Activated naive CD4-positive, alpha-beta T cell treated with anti-CD3 and anti-CD28 coated beads for 36 hours (primary cell): ENCODE measurements around the gene PPFIBP1. TPM values are rescaled to one million over a fixed set of nuclear protein-coding genes. Genes with fewer than 3 reads are reported as not detected.

ENCODE experiments used
- CTCF ChIA-PET: fragments of 350-600 bp; sonication (Branson Sonifier 250); formaldehyde crosslinking; loops from one replicate; lab custom pipeline; 2021; ENCODE audit warnings: antibody characterized with exemption; lab: Charles Lee
- DNase-seq: peaks from one replicate; pipeline ENCODE4 v3.0.0-alpha.2; 2020
- H3K27ac Mint-ChIP-seq: one replicate; pipeline ENCODE4 v1.8.0; 2021; ENCODE audit warnings: mild to moderate bottlenecking, mixed read lengths
- H3K27me3 Mint-ChIP-seq: one replicate; pipeline ENCODE4 v1.8.0; 2021; ENCODE audit warnings: low read depth, mixed read lengths
- H3K36me3 Mint-ChIP-seq: one replicate; pipeline ENCODE4 v1.8.0; 2021; ENCODE audit warnings: low read depth, mixed read lengths
- H3K4me1 Mint-ChIP-seq: one replicate; pipeline ENCODE4 v1.8.0; 2021; ENCODE audit warnings: low read depth, mixed read lengths
- H3K4me3 Mint-ChIP-seq: one replicate; pipeline ENCODE4 v1.8.0; 2021; ENCODE audit warnings: mild to moderate bottlenecking, moderate library complexity, mixed read lengths
- H3K9me3 Mint-ChIP-seq: one replicate; pipeline ENCODE4 v1.8.0; 2021; ENCODE audit warnings: mixed read lengths
- intact Hi-C: fragments of 100-400 bp; cut with micrococcal nuclease; formaldehyde crosslinking; loops from one replicate; pipeline ENCODE4 v1.15.1; 2023
- total RNA-seq, 2 experiments: library from RNA; stranded (reverse); gene quantifications; one replicate each; pipeline ENCODE4 v1.2.3, GENCODE V29; 2021

Gene PPFIBP1
- total RNA-seq: 10 to 100 TPM; 43.4 to 43.6 TPM

DNA sequence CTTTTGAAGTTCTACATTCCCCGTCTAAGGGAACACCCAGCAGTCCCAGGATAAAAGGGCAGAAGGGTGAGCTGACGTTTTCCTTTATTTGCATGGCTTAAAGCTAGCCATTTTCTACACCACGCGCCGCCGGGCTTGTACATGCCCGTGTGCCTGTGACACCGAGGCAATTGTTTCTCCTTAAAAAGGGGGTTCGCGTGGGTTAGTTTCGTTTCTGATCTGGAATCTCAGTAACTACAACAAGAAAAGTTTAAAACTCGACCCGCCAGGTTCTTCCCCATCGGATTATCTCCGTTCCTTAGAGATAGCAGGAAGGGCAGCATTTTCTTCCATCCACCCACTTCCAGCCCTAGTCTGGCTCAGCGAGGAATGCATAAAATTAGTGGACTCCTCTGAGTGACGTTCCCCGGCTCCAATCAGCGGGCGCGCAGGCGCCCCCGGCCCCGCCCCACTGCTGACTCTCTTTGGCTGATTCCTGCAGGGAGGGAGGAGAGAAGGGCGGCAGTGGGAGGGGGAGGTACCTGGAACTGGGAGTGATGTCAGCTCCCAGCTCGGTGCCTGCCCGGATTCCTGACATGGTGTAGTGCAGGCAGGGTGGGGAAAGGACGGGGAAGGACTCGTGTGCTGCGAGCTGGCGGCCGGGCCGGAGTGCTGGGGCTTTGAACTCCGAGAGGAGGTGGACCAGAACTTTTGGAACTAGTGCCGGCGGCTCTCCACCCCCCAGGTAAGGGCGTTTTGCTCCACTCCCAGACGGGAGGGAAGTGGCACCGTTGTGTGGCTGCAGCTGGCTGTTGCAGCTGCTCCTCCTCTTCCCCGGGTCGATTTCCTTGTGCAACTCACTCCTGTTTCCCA lies at the start of gene PPFIBP1:
Gene PPFIBP1 (plus strand): TSS at position 565 of the 852 bp plus-strand sequence. CDS start 109,191 bp downstream, outside the sequence.
- intact Hi-C loops: loop anchor here (1.0 to 5.0 kb wide), 9 partner anchors 10 to 282 kb away; partner anchors contain the start of genes MRPS35 and STK38L
- DNase-seq: peak; percentile 99

DNA sequence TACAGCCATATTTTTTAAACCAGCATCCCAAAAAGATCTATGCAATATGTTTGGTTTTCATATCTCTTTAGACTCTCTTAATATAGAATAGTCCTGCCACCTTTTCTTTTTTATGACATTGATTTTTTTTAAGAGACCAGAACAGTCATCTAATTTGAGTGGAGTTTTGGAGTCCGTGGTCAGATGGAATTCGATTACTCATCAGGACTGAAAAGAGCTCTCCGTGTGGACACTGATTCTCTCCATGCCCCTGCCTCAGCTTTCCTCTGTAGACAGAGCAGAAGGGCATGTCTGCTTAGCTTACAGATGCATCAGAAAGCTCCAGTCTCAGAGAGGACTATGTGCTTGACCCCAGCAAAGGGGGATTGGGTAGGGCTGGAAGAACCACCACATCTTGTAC lies 49.7 kb upstream of the PPFIBP1 start:
- DNase-seq: no peak
- Mint-ChIP-seq H3K27ac (no peak overlapping the region), H3K9me3 (peaks cover 24% of the 10 kb centered on the region), H3K4me3 (no peak overlapping the region), H3K27me3 (no peaks in the 10 kb centered on the region), H3K36me3 (peaks cover 7% of the 10 kb centered on the region), H3K4me1 (peaks cover 15% of the 10 kb centered on the region)
- CTCF ChIA-PET: no interaction called here
- intact Hi-C loops: no loop called here

More for the DNA sequence above, at the start of gene PPFIBP1:
- Mint-ChIP-seq H3K4me1 (peaks cover 24% of the 10 kb centered on the region), H3K36me3 (no peaks in the 10 kb centered on the region), H3K27me3 (peaks cover 1% of the 10 kb centered on the region), H3K4me3 (peak within 1 kb of the TSS; percentile 94), H3K9me3 (no peaks in the 10 kb centered on the region), H3K27ac (peak within 1 kb of the TSS; percentile 85)
- CTCF ChIA-PET: interaction anchor here (0.7 to 2.0 kb wide), 8 partner anchors 10 to 815 kb away, joined by 3 to 10 read pairs (median 3); no protein-coding TSS in a partner anchor

DNA sequence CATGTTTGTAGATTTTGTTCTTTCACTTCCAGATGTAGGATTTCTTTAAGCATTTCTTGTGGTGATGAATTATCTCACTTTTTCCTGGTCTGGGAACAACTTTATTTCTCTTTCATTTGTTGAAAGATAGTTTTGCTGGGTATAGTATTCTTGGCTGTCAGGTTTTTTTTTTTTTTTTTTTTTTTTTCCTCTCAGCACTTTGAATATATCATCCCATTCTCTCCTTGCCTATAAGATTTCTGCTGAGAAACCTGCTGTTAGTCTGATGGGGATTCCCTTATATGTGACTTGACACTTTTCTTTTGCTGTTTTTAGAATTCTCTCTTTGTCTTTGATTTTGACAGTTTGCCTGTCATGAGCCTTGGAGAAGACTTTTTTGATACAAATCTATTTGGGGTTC lies 47.0 kb upstream of the PPFIBP1 start:
- Mint-ChIP-seq H3K27me3 (no peaks in the 10 kb centered on the region), H3K4me3 (no peak overlapping the region), H3K9me3 (peaks cover 28% of the 10 kb centered on the region), H3K27ac (no peak overlapping the region), H3K4me1 (peaks cover 14% of the 10 kb centered on the region), H3K36me3 (peaks cover 7% of the 10 kb centered on the region)
- CTCF ChIA-PET: no interaction called here
- no peak for DNase-seq
- intact Hi-C loops: no loop called here

DNA sequence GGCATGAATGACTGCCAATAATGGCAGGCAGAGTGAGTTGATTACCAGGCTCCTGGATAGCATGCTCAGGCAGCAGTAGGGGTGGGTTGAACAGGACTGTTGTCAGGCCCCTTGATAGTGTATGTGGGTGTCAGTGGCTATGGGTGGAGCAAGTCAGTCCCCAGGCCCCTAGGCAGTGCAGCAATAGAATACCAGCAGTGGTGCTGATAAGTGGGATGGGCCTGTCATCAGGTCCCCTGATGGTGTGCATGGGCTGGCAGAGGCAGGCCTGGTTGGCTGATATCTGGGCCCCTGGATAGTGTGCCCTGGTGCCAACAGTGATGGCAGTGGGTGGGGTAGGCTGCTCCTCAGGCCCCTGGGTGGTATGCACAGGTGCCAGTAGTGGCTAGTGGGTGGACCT lies 45.1 kb upstream of the PPFIBP1 start:
- H3K27me3 Mint-ChIP-seq: no peaks in the 10 kb centered on the region
- CTCF ChIA-PET: no interaction called here
- no peak for DNase-seq
- intact Hi-C loops: no loop called here
- H3K36me3 Mint-ChIP-seq: peaks cover 7% of the 10 kb centered on the region
- no peaks in the 10 kb centered on the region for H3K4me1 Mint-ChIP-seq
- no peak overlapping the region for H3K27ac Mint-ChIP-seq
- H3K4me3 Mint-ChIP-seq: no peak overlapping the region
- H3K9me3 Mint-ChIP-seq: peaks cover 28% of the 10 kb centered on the region

DNA sequence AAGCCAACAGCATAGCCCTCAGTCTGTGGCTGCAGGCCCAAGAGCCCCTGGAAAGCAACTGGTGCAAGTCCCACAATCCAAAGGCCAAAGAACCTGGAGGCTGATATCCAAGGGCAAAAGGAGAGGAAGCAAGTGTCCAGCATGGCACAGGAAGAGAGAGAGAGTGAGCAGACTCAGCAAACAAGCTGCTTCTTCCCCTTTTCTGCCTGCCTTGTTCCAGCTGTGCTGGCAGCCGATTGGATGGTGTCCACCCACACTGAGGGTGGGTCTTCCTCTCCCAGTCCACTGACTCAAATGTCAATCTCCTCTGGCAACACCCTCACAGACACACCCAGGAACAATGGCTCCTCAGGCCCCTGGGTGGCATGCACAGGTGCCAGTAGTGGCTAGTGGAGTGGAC lies 44.0 kb upstream of the PPFIBP1 start:
- no peak overlapping the region for H3K4me3 Mint-ChIP-seq
- H3K9me3 Mint-ChIP-seq: peaks cover 28% of the 10 kb centered on the region
- no peak for DNase-seq
- no peak overlapping the region for H3K27ac Mint-ChIP-seq
- H3K36me3 Mint-ChIP-seq: peaks cover 7% of the 10 kb centered on the region
- CTCF ChIA-PET: no interaction called here
- intact Hi-C loops: no loop called here
- no peaks in the 10 kb centered on the region for H3K27me3 Mint-ChIP-seq
- no peaks in the 10 kb centered on the region for H3K4me1 Mint-ChIP-seq

DNA sequence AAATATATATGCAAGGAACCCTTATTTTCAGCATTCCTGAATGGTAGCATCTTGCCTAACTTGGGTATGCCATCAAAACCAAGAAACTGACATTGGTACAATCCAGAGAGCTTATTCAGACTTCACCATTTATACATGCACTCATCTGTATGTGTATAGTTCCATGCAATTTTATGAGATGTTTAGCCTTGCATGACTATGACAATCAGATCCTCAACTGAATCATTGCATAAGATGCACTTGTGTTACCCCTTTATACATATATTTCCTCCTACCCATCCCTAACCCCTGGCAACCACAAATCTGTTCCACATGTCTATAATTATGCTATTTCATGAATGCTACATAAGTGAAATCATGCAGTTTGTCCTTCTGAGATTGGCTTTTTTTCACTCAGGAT lies 37.0 kb upstream of the PPFIBP1 start:
- Mint-ChIP-seq H3K4me3 (no peak overlapping the region), H3K4me1 (no peaks in the 10 kb centered on the region), H3K27me3 (peaks cover 9% of the 10 kb centered on the region), H3K36me3 (no peaks in the 10 kb centered on the region), H3K27ac (no peak overlapping the region), H3K9me3 (no peaks in the 10 kb centered on the region)
- CTCF ChIA-PET: no interaction called here
- no peak for DNase-seq
- intact Hi-C loops: no loop called here

DNA sequence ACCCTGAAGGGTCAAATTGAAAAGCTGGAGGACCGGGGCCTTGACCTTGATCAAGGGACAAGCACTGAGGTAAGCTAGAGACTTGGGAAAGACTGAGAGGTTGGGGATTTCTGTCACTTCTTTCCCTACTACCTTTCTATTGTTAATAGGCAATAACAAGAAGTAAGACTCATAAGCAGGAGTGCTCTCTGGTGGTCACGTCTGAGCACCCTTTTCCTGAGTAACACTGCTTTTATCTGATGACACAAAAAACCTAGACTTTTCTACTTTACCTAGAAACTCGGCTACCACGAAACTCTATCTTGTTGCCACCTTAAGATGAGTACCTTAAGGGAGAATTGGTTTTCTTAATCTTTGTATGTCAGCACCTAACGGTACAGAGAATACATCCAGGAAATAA lies 35.5 kb upstream of the PPFIBP1 start:
- Mint-ChIP-seq H3K4me3 (no peak overlapping the region), H3K4me1 (no peaks in the 10 kb centered on the region), H3K27me3 (peaks cover 9% of the 10 kb centered on the region), H3K36me3 (no peaks in the 10 kb centered on the region), H3K27ac (no peak overlapping the region), H3K9me3 (no peaks in the 10 kb centered on the region)
- intact Hi-C loops: loop anchor here (1.0 kb wide), 1 partner anchor 53 kb away; no protein-coding TSS in a partner anchor
- CTCF ChIA-PET: interaction anchor here (1.0 kb wide), 1 partner anchor 54 kb away, joined by 3 read pairs; no protein-coding TSS in a partner anchor
- no peak for DNase-seq

DNA sequence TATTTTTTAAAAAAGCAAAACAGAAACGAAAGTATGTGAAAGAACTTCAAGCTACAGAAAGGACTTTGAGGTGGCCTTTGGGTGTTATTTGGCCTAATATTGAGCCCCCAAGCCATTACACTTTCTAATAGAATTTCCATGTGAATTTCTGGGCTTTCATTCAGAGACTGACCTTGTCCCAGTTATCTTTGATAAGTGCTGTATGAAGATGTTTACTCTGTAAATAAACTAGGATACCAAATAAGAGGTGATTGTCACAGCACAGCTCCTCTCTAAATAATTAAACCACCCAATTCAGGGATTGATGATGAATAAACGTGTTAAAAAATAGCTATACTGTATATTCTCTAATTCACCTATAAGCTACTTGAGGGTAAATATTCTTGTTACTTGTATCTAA lies 32.8 kb upstream of the PPFIBP1 start:
- Mint-ChIP-seq H3K9me3 (no peaks in the 10 kb centered on the region), H3K4me3 (no peak overlapping the region), H3K27me3 (peaks cover 9% of the 10 kb centered on the region), H3K36me3 (no peaks in the 10 kb centered on the region), H3K4me1 (no peaks in the 10 kb centered on the region), H3K27ac (no peak overlapping the region)
- no peak for DNase-seq
- intact Hi-C loops: no loop called here
- CTCF ChIA-PET: interaction anchor here (0.8 kb wide), 1 partner anchor 52 kb away, joined by 3 read pairs; no protein-coding TSS in a partner anchor

DNA sequence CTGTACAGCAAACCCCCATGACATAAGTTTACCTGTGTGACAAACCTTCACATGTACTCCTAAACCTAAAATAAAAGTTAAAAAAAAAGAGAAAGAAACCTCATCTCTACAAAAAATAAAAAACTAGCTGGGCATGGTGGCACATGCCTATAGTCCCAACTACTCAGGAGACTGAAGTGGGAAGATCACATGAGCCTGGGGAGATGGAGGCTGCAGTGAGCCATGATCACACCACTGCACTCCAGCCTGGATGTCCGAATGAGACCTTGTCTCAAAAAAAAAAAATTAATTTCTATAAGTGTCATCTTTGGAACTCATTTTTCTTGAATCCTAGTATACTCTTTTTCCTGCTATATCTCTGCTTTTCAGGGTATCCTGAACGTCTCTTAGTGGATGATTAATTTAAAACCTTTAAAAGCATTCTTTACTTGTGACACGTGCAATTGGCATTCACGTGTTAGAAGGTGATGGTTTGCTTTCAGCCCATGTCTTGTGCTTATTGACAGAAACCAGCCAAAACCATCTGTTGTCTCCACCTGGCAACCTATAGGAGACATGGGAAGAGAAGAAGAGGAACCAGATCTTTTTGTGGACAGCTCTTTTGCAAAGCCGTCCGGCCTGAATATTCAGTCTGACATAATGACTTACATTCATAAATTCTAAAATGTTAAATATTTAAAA lies 30.6 kb upstream of the PPFIBP1 start:
- DNase-seq: no peak
- H3K4me1 Mint-ChIP-seq: peaks cover 9% of the 10 kb centered on the region
- CTCF ChIA-PET: no interaction called here
- no peak overlapping the region for H3K4me3 Mint-ChIP-seq
- no peaks in the 10 kb centered on the region for H3K36me3 Mint-ChIP-seq
- H3K27ac Mint-ChIP-seq: no peak overlapping the region
- peaks cover 20% of the 10 kb centered on the region for H3K27me3 Mint-ChIP-seq
- no peaks in the 10 kb centered on the region for H3K9me3 Mint-ChIP-seq
- intact Hi-C loops: no loop called here

DNA sequence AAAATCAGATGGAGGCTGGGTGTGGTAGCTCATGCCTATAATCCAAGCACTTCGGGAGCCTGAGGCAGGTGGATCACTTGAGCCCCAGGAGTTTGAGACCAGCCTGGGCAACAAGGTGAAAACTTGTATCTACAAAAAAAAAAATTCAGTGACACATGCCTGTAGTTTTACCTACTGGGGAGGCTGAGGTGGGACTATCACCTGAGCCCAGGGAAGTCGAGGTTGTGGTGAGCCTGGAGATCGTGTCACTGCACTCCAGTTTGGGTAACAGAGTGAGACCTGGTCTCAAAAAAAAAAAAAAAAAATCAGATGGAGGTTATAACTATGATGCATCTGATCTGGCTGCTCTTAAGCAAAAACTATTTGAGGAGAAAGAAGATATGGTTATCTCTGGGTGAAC lies 26.6 kb upstream of the PPFIBP1 start:
- no peak overlapping the region for H3K27ac Mint-ChIP-seq
- H3K27me3 Mint-ChIP-seq: peaks cover 15% of the 10 kb centered on the region
- no peaks in the 10 kb centered on the region for H3K36me3 Mint-ChIP-seq
- peaks cover 24% of the 10 kb centered on the region for H3K4me1 Mint-ChIP-seq
- DNase-seq: no peak
- CTCF ChIA-PET: interaction anchor here (1.0 kb wide), 1 partner anchor 10 kb away, joined by 3 read pairs; no protein-coding TSS in a partner anchor
- H3K4me3 Mint-ChIP-seq: no peak overlapping the region
- H3K9me3 Mint-ChIP-seq: no peaks in the 10 kb centered on the region
- intact Hi-C loops: no loop called here

DNA sequence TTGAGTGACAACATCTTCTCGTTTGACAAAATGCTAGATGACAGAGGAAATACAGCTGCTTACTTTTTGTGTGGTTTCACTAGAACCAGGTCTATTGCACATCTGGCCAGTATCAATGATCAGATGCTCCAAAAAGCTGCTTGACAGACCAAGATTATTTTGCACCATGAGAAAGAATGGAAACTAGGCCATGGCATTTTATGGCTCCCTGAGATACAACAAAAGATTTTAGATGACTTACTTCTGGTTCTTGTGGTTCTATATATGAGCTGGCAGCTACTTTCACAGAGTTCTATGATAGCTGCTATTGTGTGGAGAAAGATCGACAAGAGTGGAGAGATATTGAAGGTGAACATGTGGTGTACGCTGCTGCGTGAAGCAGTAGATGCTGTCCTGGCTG lies 25.9 kb upstream of the PPFIBP1 start:
- intact Hi-C loops: loop anchor here (1.0 to 2.0 kb wide), 4 partner anchors 25 to 129 kb away; no protein-coding TSS in a partner anchor
- peak overlapping the region; percentile 11 for H3K27ac Mint-ChIP-seq
- peaks cover 18% of the 10 kb centered on the region for H3K27me3 Mint-ChIP-seq
- DNase-seq: no peak
- H3K36me3 Mint-ChIP-seq: no peaks in the 10 kb centered on the region
- CTCF ChIA-PET: no interaction called here
- peaks cover 27% of the 10 kb centered on the region for H3K4me1 Mint-ChIP-seq
- no peak overlapping the region for H3K4me3 Mint-ChIP-seq
- H3K9me3 Mint-ChIP-seq: no peaks in the 10 kb centered on the region

DNA sequence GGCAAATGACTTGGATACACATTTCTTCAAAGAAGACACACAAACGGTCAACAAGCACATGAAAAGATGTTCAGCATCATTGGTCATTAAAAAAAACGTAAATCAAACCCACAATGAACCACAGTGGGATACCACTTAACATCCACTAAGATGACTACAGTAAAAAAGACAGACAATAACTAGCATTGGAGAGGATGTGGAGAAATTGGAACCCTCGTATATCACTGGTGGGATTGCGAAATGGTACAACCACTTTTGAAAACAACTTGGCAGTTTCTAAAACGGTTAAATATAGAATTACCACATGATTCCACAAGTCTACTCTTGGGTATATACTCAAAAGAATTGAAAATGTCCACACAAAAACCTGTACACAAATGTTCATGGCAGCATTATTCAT lies 25.2 kb upstream of the PPFIBP1 start:
- CTCF ChIA-PET: no interaction called here
- Mint-ChIP-seq H3K27ac (no peak overlapping the region), H3K4me1 (peaks cover 27% of the 10 kb centered on the region), H3K4me3 (no peak overlapping the region), H3K36me3 (no peaks in the 10 kb centered on the region), H3K9me3 (no peaks in the 10 kb centered on the region), H3K27me3 (peaks cover 18% of the 10 kb centered on the region)
- intact Hi-C loops: loop anchor here (1.0 to 2.0 kb wide), 4 partner anchors 25 to 128 kb away; no protein-coding TSS in a partner anchor
- DNase-seq: no peak
